Endothelial cell of umbilical vein (primary cell): ENCODE measurements around the gene CCHCR1. TPM values are rescaled to one million over a fixed set of nuclear protein-coding genes. Genes with fewer than 3 reads are reported as not detected.

Source experiments
- BruUV-seq: library from RNA; stranded (reverse); fragments of 400-500 nt; replicated peaks from 2 replicates; lab custom pipeline; 2021; lab: Mats Ljungman, UMichigan
- CTCF ChIA-PET: fragments of 300-600, 350-600 bp; sonication (Branson Sonifier 250); formaldehyde crosslinking; loops from one replicate; lab custom pipeline; 2021; ENCODE audit warnings: antibody characterized with exemption, inconsistent platforms; lab: Charles Lee
- POLR2A ChIA-PET: fragments of 300-600, 350-600 bp; sonication (Branson Sonifier 250); formaldehyde crosslinking; loops from one replicate; lab custom pipeline; 2021; ENCODE audit warnings: antibody characterized with exemption, inconsistent platforms; lab: Charles Lee
- DNase-seq: peaks from one replicate; pipeline ENCODE4 v3.0.0-alpha.2; 2011; ENCODE audit warnings: low read depth, low spot score
- FAIRE-seq: peaks from 2 replicates; lab custom pipeline; 2011; peaks lifted over from hg19 to GRCh38; lab: Jason Lieb, UNC
- H2AFZ ChIP-seq: 2 replicates; pipeline ENCODE4 v1.6.0; 2012; ENCODE audit warnings: low read depth, low read length, control low read depth, inconsistent platforms
- H3K27ac ChIP-seq: 2 replicates; pipeline ENCODE4 v1.5.1; 2011; ENCODE audit warnings: low read depth, mild to moderate bottlenecking, control low read depth, low read length, moderate library complexity; ENCODE audit not compliant: insufficient read depth
- H3K27me3 ChIP-seq, 2 experiments: 2 replicates each; pipeline versions ENCODE4 v1.6.0 to v1.6.1; 2011; ENCODE audit warnings: low read length in 2 of 2, mixed read lengths in 1 of 2; ENCODE audit not compliant: control insufficient read depth in 2 of 2, insufficient read depth in 2 of 2
- H3K36me3 ChIP-seq, 2 experiments: 2 replicates in 1 of 2; 3 replicates in 1 of 2; pipeline ENCODE4 v1.5.1; 2011; ENCODE audit warnings: low read length in 2 of 2, mild to moderate bottlenecking in 1 of 2, moderate library complexity in 1 of 2; ENCODE audit not compliant: control insufficient read depth in 2 of 2, insufficient read depth in 2 of 2; ENCODE audit errors: extremely low read depth in 1 of 2
- H3K4me1 ChIP-seq: 3 replicates; pipeline ENCODE4 v1.5.1; 2011; ENCODE audit warnings: mild to moderate bottlenecking, low read length; ENCODE audit not compliant: control insufficient read depth, insufficient read depth; ENCODE audit errors: extremely low read depth
- H3K4me2 ChIP-seq: 2 replicates; pipeline ENCODE4 v1.6.1; 2011; ENCODE audit warnings: low read length, control low read depth, mixed read lengths; ENCODE audit not compliant: insufficient read depth
- H3K4me3 ChIP-seq, 3 experiments: fragments of 200-600 bp in 1 of 3; sonication (generic), shearing (Covaris generic) in 1 of 3; replicated peaks in 1 of 3; 2 replicates each; pipeline ENCODE4 v1.5.1; 2011 to 2016; ENCODE audit warnings: control low read depth in 3 of 3, low read length in 3 of 3, mild to moderate bottlenecking in 2 of 3, inconsistent platforms in 1 of 3, low read depth in 1 of 3, moderate library complexity in 1 of 3; ENCODE audit not compliant: insufficient read depth in 1 of 3
- H3K79me2 ChIP-seq: 2 replicates; pipeline ENCODE4 v1.6.0; 2012; ENCODE audit warnings: low read length, inconsistent platforms; ENCODE audit not compliant: control insufficient read depth, insufficient read depth
- H3K9ac ChIP-seq: replicated peaks from 2 replicates; pipeline ENCODE3; 2011; ENCODE audit warnings: low read length, control low read depth; ENCODE audit not compliant: insufficient read depth; ENCODE audit errors: extremely low read depth
- H3K9me1 ChIP-seq: replicated peaks from 3 replicates; pipeline ENCODE4 v1.6.0; 2011; ENCODE audit warnings: mild to moderate bottlenecking, low read length; ENCODE audit not compliant: control insufficient read depth, insufficient read depth; ENCODE audit errors: extremely low read depth
- H3K9me3 ChIP-seq: replicated peaks from 2 replicates; pipeline ENCODE4 v1.5.1; 2012; ENCODE audit warnings: low read length, inconsistent platforms; ENCODE audit not compliant: control insufficient read depth, insufficient read depth
- H4K20me1 ChIP-seq: replicated peaks from 2 replicates; pipeline ENCODE3; 2011; ENCODE audit warnings: mild to moderate bottlenecking, low read length; ENCODE audit not compliant: control insufficient read depth, insufficient read depth; ENCODE audit errors: extremely low read depth
- EZH2 ChIP-seq: IDR thresholded peaks from 2 replicates; pipeline ENCODE4 v1.6.1; 2012; ENCODE audit warnings: borderline replicate concordance, low read depth, mild to moderate bottlenecking, moderate library complexity, low read length, inconsistent platforms; ENCODE audit not compliant: severe bottlenecking
- FOS ChIP-seq: IDR thresholded peaks from 2 replicates; pipeline ENCODE4 v1.6.1; 2011; ENCODE audit warnings: mild to moderate bottlenecking, low read length, moderate library complexity, borderline replicate concordance; ENCODE audit not compliant: insufficient read depth
- GATA2 ChIP-seq: IDR thresholded peaks from 2 replicates; pipeline ENCODE4 v1.7.0; 2011; ENCODE audit warnings: low read depth, mild to moderate bottlenecking, moderate library complexity, mixed read lengths, low read length; ENCODE audit not compliant: insufficient read length, insufficient read depth
- JUN ChIP-seq: IDR thresholded peaks from 2 replicates; pipeline ENCODE4 v1.6.1; 2011; ENCODE audit warnings: borderline replicate concordance, low read depth; ENCODE audit not compliant: insufficient read length, insufficient read depth
- MYC ChIP-seq: IDR thresholded peaks from one replicate; pipeline ENCODE4 v1.6.1; 2011; ENCODE audit warnings: mild to moderate bottlenecking, low read depth, low read length
- POLR2A ChIP-seq: IDR thresholded peaks from 2 replicates; pipeline ENCODE4 v1.6.1; 2012; ENCODE audit warnings: low read depth, mild to moderate bottlenecking, control low read depth, low read length
- POLR2AphosphoS5 ChIP-seq: IDR thresholded peaks from 2 replicates; pipeline ENCODE4 v1.6.1; 2012; ENCODE audit warnings: low read depth, mild to moderate bottlenecking, control low read depth, low read length, moderate library complexity; ENCODE audit not compliant: insufficient read depth
- dilution Hi-C: fragments of 300-500 bp; cut with MboI; formaldehyde crosslinking; loops from one replicate; pipeline ENCODE4 v1.15.0; 2019; ENCODE audit warnings: low sequenced_read_pairs; ENCODE audit not compliant: extremely low pct_ligation_motif_present
- intact Hi-C: fragments of 100-400 bp; cut with micrococcal nuclease; formaldehyde crosslinking; loops from one replicate; pipeline ENCODE4 v1.10.0; 2022
- polyA plus RNA-seq, 4 experiments: library from polyadenylated mRNA; depleted of rRNA in 3 of 4; stranded (reverse) in 3 of 4; unstranded in 1 of 4; fragments of >200 nt; gene quantifications; 2 replicates each; pipeline versions ENCODE4 v1.2.1 to v1.2.3, GENCODE V29; 2011 to 2012; ENCODE audit warnings: missing spikeins in 1 of 4
- total RNA-seq: library from RNA; stranded (reverse); gene quantifications from 2 replicates; pipeline ENCODE4 v1.2.3, GENCODE V29; 2021
- TF ChIP-seq, protein P1 (sequence below), 2 donors: IDR thresholded peaks; 1 replicate in 1 of 2; 2 replicates in 1 of 2; pipeline ENCODE4 v1.5.1; 2011; ENCODE audit warnings: low read length in 2 of 2, mild to moderate bottlenecking in 2 of 2, moderate library complexity in 2 of 2, control low read depth in 1 of 2, inconsistent platforms in 1 of 2, low read depth in 1 of 2; ENCODE audit not compliant: insufficient read depth in 1 of 2; ENCODE audit errors: extremely low read depth in 1 of 2
- TF ChIP-seq, protein P2 (sequence below): IDR thresholded peaks from 2 replicates; pipeline ENCODE4 v1.6.1; 2011; ENCODE audit not compliant: insufficient read depth, insufficient read length

The CCHCR1 gene
- total and polyA plus RNA-seq, 2 donors (not counting 3 experiments of a cell fraction or from before 2014, with no cell fraction given): 12.8 to 23.2 TPM

DNA sequence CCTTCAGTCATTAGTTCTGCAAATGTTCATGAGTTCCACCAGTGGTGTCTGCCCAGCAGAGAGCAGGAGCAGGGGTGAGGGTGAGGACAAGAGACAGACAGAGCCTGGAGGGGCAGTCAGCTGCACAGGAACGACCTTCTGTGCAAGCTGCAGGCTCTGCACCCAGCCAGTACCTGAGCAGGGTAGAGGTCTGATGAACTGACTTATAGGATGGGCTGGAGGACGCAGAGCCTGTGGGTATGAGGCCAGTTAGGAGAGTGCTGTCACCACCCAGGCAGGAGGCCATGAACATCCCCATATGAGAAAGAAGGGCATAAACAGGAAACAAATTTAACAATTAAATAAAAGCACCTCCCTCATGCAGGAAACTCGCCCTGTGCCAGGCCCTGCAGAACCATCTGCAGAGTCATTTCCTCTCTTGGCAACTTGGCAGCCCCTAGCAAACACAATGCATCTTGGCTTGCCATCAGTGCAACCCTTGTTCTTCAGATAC is 63.2 kb downstream of the CCHCR1 start:
- peak overlapping the region; percentile 41 for H3K27ac ChIP-seq
- TF ChIP-seq EZH2 (no peak), MYC (no peak), GATA2 (peak; percentile 55), POLR2A (peak; percentile 46), FOS (peak; percentile 36), JUN (peak; percentile 66), POLR2AphosphoS5 (peak; percentile 78)
- TF ChIP-seq, protein P1, sequence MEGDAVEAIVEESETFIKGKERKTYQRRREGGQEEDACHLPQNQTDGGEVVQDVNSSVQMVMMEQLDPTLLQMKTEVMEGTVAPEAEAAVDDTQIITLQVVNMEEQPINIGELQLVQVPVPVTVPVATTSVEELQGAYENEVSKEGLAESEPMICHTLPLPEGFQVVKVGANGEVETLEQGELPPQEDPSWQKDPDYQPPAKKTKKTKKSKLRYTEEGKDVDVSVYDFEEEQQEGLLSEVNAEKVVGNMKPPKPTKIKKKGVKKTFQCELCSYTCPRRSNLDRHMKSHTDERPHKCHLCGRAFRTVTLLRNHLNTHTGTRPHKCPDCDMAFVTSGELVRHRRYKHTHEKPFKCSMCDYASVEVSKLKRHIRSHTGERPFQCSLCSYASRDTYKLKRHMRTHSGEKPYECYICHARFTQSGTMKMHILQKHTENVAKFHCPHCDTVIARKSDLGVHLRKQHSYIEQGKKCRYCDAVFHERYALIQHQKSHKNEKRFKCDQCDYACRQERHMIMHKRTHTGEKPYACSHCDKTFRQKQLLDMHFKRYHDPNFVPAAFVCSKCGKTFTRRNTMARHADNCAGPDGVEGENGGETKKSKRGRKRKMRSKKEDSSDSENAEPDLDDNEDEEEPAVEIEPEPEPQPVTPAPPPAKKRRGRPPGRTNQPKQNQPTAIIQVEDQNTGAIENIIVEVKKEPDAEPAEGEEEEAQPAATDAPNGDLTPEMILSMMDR (IDR thresholded peaks at IDR 0.05; ENCODE audit: extremely low read depth in 1 of 2, insufficient read depth in 1 of 2, low read depth in 1 of 2, low read length in 2 of 2): no peak
- TF ChIP-seq, protein P2, sequence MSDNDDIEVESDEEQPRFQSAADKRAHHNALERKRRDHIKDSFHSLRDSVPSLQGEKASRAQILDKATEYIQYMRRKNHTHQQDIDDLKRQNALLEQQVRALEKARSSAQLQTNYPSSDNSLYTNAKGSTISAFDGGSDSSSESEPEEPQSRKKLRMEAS: no peak
- H3K79me2 ChIP-seq: no peaks in the 10 kb centered on the region
- dilution Hi-C loops (no loop called here), intact Hi-C loops (loop anchor here (1.0 to 2.0 kb wide), 2 partner anchors 20 to 34 kb away; partner anchors contain the start of gene PSORS1C1)
- H4K20me1 ChIP-seq: no peaks in the 10 kb centered on the region
- H3K9ac ChIP-seq: no peak overlapping the region
- no peak overlapping the region for H2AFZ ChIP-seq
- ChIA-PET CTCF (interaction anchor here (1.1 to 6.3 kb wide), 7 partner anchors 15 to 415 kb away, joined by 3 to 45 read pairs (median 5); partner anchors contain the start of gene PSORS1C1), POLR2A (interaction anchor here (1.4 to 1.9 kb wide), 2 partner anchors 20 to 25 kb away, joined by 3 to 8 read pairs; partner anchors contain the start of gene PSORS1C1)
- BruUV-seq: no TSS peak
- peak; percentile 97 for FAIRE-seq
- H3K36me3 ChIP-seq: no peaks in the 10 kb centered on the region
- peak overlapping the region; percentile 75 for H3K4me2 ChIP-seq
- no peaks in the 10 kb centered on the region for H3K9me3 ChIP-seq
- H3K4me1 ChIP-seq: peaks cover 41% of the 10 kb centered on the region
- peak overlapping the region in 1 of 3 experiments; percentile 23 for H3K4me3 ChIP-seq
- H3K27me3 ChIP-seq: no peaks in the 10 kb centered on the region
- peak; percentile 88 for DNase-seq
- H3K9me1 ChIP-seq: no peaks in the 10 kb centered on the region
